Thyroid gland (tissue), 4 donors: Measurements from ENCODE around the gene TIAM2. TPM values are rescaled to one million over a fixed set of nuclear protein-coding genes. Genes with fewer than 3 reads are reported as not detected.

ENCODE experiments used
- DNase-seq, 2 donors: peaks; one replicate each; pipeline ENCODE4 v3.0.0-alpha.2; 2019
- H3K27ac ChIP-seq, 3 donors: fragments of 200-600 bp; sonication (generic); 1 replicate in 2 of 3; 2 replicates in 1 of 3; pipeline ENCODE4 v1.5.1; 2016 to 2019; ENCODE audit warnings: mild to moderate bottlenecking in 1 of 3, moderate library complexity in 1 of 3
- H3K27me3 ChIP-seq: fragments of 200-600 bp; sonication (generic); one replicate; pipeline ENCODE4 v1.5.1; 2019
- H3K36me3 ChIP-seq, 2 donors: fragments of 200-600 bp; sonication (generic); one replicate each; pipeline ENCODE4 v1.5.1; 2016 to 2019
- H3K4me1 ChIP-seq, 2 donors: fragments of 200-600 bp; sonication (generic); one replicate each; pipeline ENCODE4 v1.5.1; 2017 to 2019
- H3K4me3 ChIP-seq, 3 donors: fragments of 200-600 bp; sonication (generic); replicated peaks in 1 of 3; 1 replicate in 2 of 3; 2 replicates in 1 of 3; pipeline ENCODE4 v1.5.1; 2016; ENCODE audit warnings: mild to moderate bottlenecking in 1 of 3
- H3K9me3 ChIP-seq: fragments of 200-600 bp; sonication (generic); one replicate; pipeline ENCODE4 v1.5.1; 2017
- CTCF ChIP-seq, 6 experiments: fragments of 200-600 bp in 3 of 6; fragments of 450-650 bp in 3 of 6; sonication (generic) in 3 of 6; IDR thresholded peaks; one replicate each; pipeline ENCODE4 v1.5.1; 2016 to 2019; ENCODE audit warnings: antibody characterized with exemption in 6 of 6, mild to moderate bottlenecking in 2 of 6, inconsistent platforms in 1 of 6, moderate library complexity in 1 of 6
- POLR2A ChIP-seq, 2 donors: fragments of 450-650 bp; IDR thresholded peaks; one replicate each; pipeline ENCODE4 v1.6.1; 2017; ENCODE audit warnings: antibody characterized with exemption in 2 of 2, mild to moderate bottlenecking in 2 of 2, moderate library complexity in 1 of 2
- WGBS, 2 donors: methylation state at CpG; one replicate each; pipeline ENCODE4 v1.1.5; 2017; 5-methylcytosine and 5-hydroxymethylcytosine counted together
- intact Hi-C: fragments of 100-400 bp; cut with DNase I; formaldehyde crosslinking; loops from one replicate; pipeline ENCODE4 v1.15.1; 2023
- total RNA-seq, 4 donors: library from RNA; depleted of rRNA; stranded (reverse); fragments of >200 nt; gene quantifications; one replicate each; pipeline ENCODE4 v1.2.3, GENCODE V29; 2016

TIAM2 gene
- total RNA-seq, 4 donors from 2014 or later: 11.1 to 26.1 (median 18.5) TPM

GRCh38 chr6:155163601-155164000 lies 168.5 kb downstream of the TIAM2 start:
- intact Hi-C loops: no loop called here
- no peaks in the 10 kb centered on the region for H3K9me3 ChIP-seq
- H3K36me3 ChIP-seq: no peaks in the 10 kb centered on the region
- no peak for DNase-seq
- no peaks in the 10 kb centered on the region for H3K4me1 ChIP-seq
- H3K27ac ChIP-seq: no peak overlapping the region
- no peaks in the 10 kb centered on the region for H3K27me3 ChIP-seq
- no peak overlapping the region for H3K4me3 ChIP-seq
- TF ChIP-seq POLR2A (IDR thresholded peaks at IDR 0.05): no peak
- no peak for TF ChIP-seq CTCF (IDR thresholded peaks at IDR 0.05)
- 78 to 90% methylated on average over 1 of the region's 1 CpG for WGBS, 2 donors

GRCh38 chr6:155165029-155165710 lies 170.1 kb downstream of the TIAM2 start:
- no peaks in the 10 kb centered on the region for H3K9me3 ChIP-seq
- no peak for DNase-seq
- H3K36me3 ChIP-seq: no peaks in the 10 kb centered on the region
- H3K27ac ChIP-seq: no peak overlapping the region
- H3K4me1 ChIP-seq: no peaks in the 10 kb centered on the region
- no peaks in the 10 kb centered on the region for H3K27me3 ChIP-seq
- WGBS, 2 donors: 88 to 92% methylated on average over 12 of the region's 12 CpGs
- intact Hi-C loops: no loop called here
- no peak overlapping the region for H3K4me3 ChIP-seq
- TF ChIP-seq POLR2A (IDR thresholded peaks at IDR 0.05) (no peak), CTCF (IDR thresholded peaks at IDR 0.05) (no peak)

GRCh38 chr6:155170519-155170918 lies 175.4 kb downstream of the TIAM2 start:
- H3K36me3 ChIP-seq: no peaks in the 10 kb centered on the region
- H3K27me3 ChIP-seq: no peaks in the 10 kb centered on the region
- no peak overlapping the region for H3K27ac ChIP-seq
- intact Hi-C loops: loop anchor here (5.0 to 10.0 kb wide), 3 partner anchors 238 to 496 kb away; no protein-coding TSS in a partner anchor
- DNase-seq: no peak
- H3K4me3 ChIP-seq: no peak overlapping the region
- TF ChIP-seq POLR2A (IDR thresholded peaks at IDR 0.05) (no peak), CTCF (IDR thresholded peaks at IDR 0.05) (no peak)
- WGBS, 2 donors: 78 to 90% methylated on average over 3 of the region's 3 CpGs
- no peaks in the 10 kb centered on the region for H3K9me3 ChIP-seq
- H3K4me1 ChIP-seq: peaks cover 6 to 11% of the 10 kb centered on the region in 2 donors

GRCh38 chr6:155171109-155171746 lies 176.1 kb downstream of the TIAM2 start:
- no peak overlapping the region for H3K4me3 ChIP-seq
- H3K9me3 ChIP-seq: no peaks in the 10 kb centered on the region
- peak overlapping the region in 2 of 3 donors; percentile 8 to 36 for H3K27ac ChIP-seq
- 21 to 30% methylated on average over 6 of the region's 6 CpGs for WGBS, 2 donors
- TF ChIP-seq CTCF (IDR thresholded peaks at IDR 0.05): no peak
- TF ChIP-seq POLR2A (IDR thresholded peaks at IDR 0.05): no peak
- DNase-seq: peak in 1 of 2 donors; percentile 22
- intact Hi-C loops: loop anchor here (5.0 to 10.0 kb wide), 3 partner anchors 239 to 496 kb away; no protein-coding TSS in a partner anchor
- H3K36me3 ChIP-seq: no peaks in the 10 kb centered on the region
- H3K27me3 ChIP-seq: no peaks in the 10 kb centered on the region
- H3K4me1 ChIP-seq: peaks cover 6 to 11% of the 10 kb centered on the region in 2 donors
